C4-2B (cell line): Measurements from ENCODE around the gene CDC27.
"Not testable (repeated sequence)": the region's sequence is repeated elsewhere in the genome, so short reads cannot be mapped to it uniquely, and the experiment has no call there.

Source experiments
- H3K27ac ChIP-seq: fragments of 450-650 bp; 2 replicates; pipeline ENCODE4 v1.5.1; 2017
- CTCF ChIP-seq: fragments of 450-650 bp; conservative IDR thresholded peaks from 2 replicates; pipeline ENCODE4 v1.5.1; 2017; ENCODE audit warnings: mild to moderate bottlenecking
- ZFX ChIP-seq: fragments of 450-650 bp; IDR thresholded peaks from 2 replicates; pipeline ENCODE4 v1.6.1; 2017

CDC27 gene

GRCh38 chr17:47135235-47135634 is 53.9 kb downstream of the CDC27 start:
- no peak overlapping the region for H3K27ac ChIP-seq
- TF ChIP-seq CTCF (no peak), ZFX (no peak)

GRCh38 chr17:47134354-47134753 is 54.7 kb downstream of the CDC27 start:
- H3K27ac ChIP-seq, result not testable (repeated sequence)

- no peak overlapping the region for H3K27ac ChIP-seq
- TF ChIP-seq ZFX (no peak), CTCF (no peak)
Observed at GRCh38 chr17:47131761-47132160, 57.3 kb downstream of the CDC27 start.

GRCh38 chr17:47126835-47127234 is 62.3 kb downstream of the CDC27 start:
- H3K27ac ChIP-seq, result not testable (repeated sequence)

GRCh38 chr17:47123262-47123661 is 65.8 kb downstream of the CDC27 start:
- not testable (repeated sequence) for H3K27ac ChIP-seq

GRCh38 chr17:47120521-47121095 is 68.5 kb downstream of the CDC27 start:
- no peak for TF ChIP-seq CTCF
- TF ChIP-seq ZFX, result no peak
- no peak overlapping the region for H3K27ac ChIP-seq

GRCh38 chr17:47119746-47120520 is 69.2 kb downstream of the CDC27 start:
- no peak overlapping the region for H3K27ac ChIP-seq
- TF ChIP-seq CTCF (no peak), ZFX (no peak)

- H3K27ac ChIP-seq, result no peak overlapping the region
- no peak for TF ChIP-seq CTCF
- TF ChIP-seq ZFX, result no peak
Observed at GRCh38 chr17:47117386-47117785, 71.7 kb downstream of the CDC27 start.

GRCh38 chr17:47106130-47106529 is 83.0 kb downstream of the CDC27 start:
- no peak for TF ChIP-seq CTCF
- no peak overlapping the region for H3K27ac ChIP-seq

GRCh38 chr17:47105246-47105645 is 83.8 kb downstream of the CDC27 start:
- H3K27ac ChIP-seq, result not testable (repeated sequence)
